IMR-90 (cell line): ENCODE data around the gene CKLF. TPM values are rescaled to one million over a fixed set of nuclear protein-coding genes. Genes with fewer than 3 reads are reported as not detected.

ENCODE experiments used
- ATAC-seq: fragments of 200-7000 bp; cut with Tn5 transposase; 2 replicates; pipeline ENCODE4 v1.9.1; 2020; ENCODE audit warnings: low read depth, mild to moderate bottlenecking, moderate library complexity
- BruUV-seq: library from RNA; stranded (reverse); fragments of 400-500 nt; replicated peaks from 2 replicates; lab custom pipeline; 2021; lab: Mats Ljungman, UMichigan
- CTCF ChIA-PET: fragments of 300-600 bp; formaldehyde crosslinking; extraction: SDS; loops from one replicate; lab custom pipeline; 2021; ENCODE audit warnings: antibody characterized with exemption; lab: Yijun Ruan, JAX
- POLR2A ChIA-PET: fragments of 300-600 bp; sonication (Branson Sonifier 250); formaldehyde crosslinking; loops from one replicate; lab custom pipeline; 2022; ENCODE audit warnings: antibody characterized with exemption; ENCODE audit not compliant: unreplicated experiment; lab: Charles Lee
- DNase-seq: peaks from one replicate; pipeline ENCODE4 v3.0.0; 2013
- H2AFZ ChIP-seq: replicated peaks from 2 replicates; pipeline ENCODE3; 2013; ENCODE audit warnings: low read length, mild to moderate bottlenecking; ENCODE audit not compliant: poor library complexity
- H2AK5ac ChIP-seq: 2 replicates; pipeline ENCODE4 v1.6.1; 2013; ENCODE audit warnings: low read depth, low read length, inconsistent platforms
- H2AK9ac ChIP-seq: replicated peaks from 2 replicates; pipeline ENCODE3; 2013; ENCODE audit warnings: mild to moderate bottlenecking, low read depth, low read length, moderate library complexity; ENCODE audit not compliant: poor library complexity
- H2BK120ac ChIP-seq: 2 replicates; pipeline ENCODE4 v1.6.1; 2013; ENCODE audit warnings: low read depth, low read length, inconsistent platforms
- H2BK15ac ChIP-seq: 3 replicates; pipeline ENCODE4 v1.6.1; 2013; ENCODE audit warnings: low read depth, low read length, inconsistent platforms
- H2BK20ac ChIP-seq: 2 replicates; pipeline ENCODE4 v1.6.1; 2013; ENCODE audit warnings: low read depth, mild to moderate bottlenecking, inconsistent platforms, low read length, moderate library complexity
- H2BK5ac ChIP-seq: 2 replicates; pipeline ENCODE4 v1.6.1; 2013; ENCODE audit warnings: mild to moderate bottlenecking, low read depth, low read length, inconsistent platforms; ENCODE audit not compliant: poor library complexity, severe bottlenecking
- H3K14ac ChIP-seq: replicated peaks from 2 replicates; pipeline ENCODE4 v1.6.1; 2013; ENCODE audit warnings: low read depth, low read length, inconsistent platforms
- H3K18ac ChIP-seq: 2 replicates; pipeline ENCODE4 v1.6.1; 2013; ENCODE audit warnings: low read depth, low read length, control low read depth
- H3K23ac ChIP-seq: 2 replicates; pipeline ENCODE4 v1.6.1; 2013; ENCODE audit warnings: low read depth, low read length, inconsistent platforms
- H3K27ac ChIP-seq: 2 replicates; pipeline ENCODE4 v1.5.1; 2013; ENCODE audit warnings: mild to moderate bottlenecking, control low read depth, low read length; ENCODE audit not compliant: insufficient read depth
- H3K27me3 ChIP-seq: 2 replicates; pipeline ENCODE4 v1.6.1; 2013; ENCODE audit warnings: low read length; ENCODE audit not compliant: control insufficient read depth, insufficient read depth
- H3K36me3 ChIP-seq: 2 replicates; pipeline ENCODE4 v1.6.1; 2013; ENCODE audit warnings: low read length, mixed read lengths; ENCODE audit not compliant: control insufficient read depth, insufficient read depth
- H3K4ac ChIP-seq: 2 replicates; pipeline ENCODE4 v1.6.1; 2013; ENCODE audit warnings: low read depth, low read length, inconsistent platforms
- H3K4me1 ChIP-seq: 2 replicates; pipeline ENCODE4 v1.6.1; 2013; ENCODE audit warnings: low read length, mixed read lengths; ENCODE audit not compliant: control insufficient read depth, insufficient read depth
- H3K4me2 ChIP-seq: 2 replicates; pipeline ENCODE4 v1.6.1; 2013; ENCODE audit warnings: low read depth, mild to moderate bottlenecking, control low read depth, low read length, moderate library complexity
- H3K4me3 ChIP-seq: 2 replicates; pipeline ENCODE4 v1.5.1; 2013; ENCODE audit warnings: low read depth, mild to moderate bottlenecking, control low read depth, low read length, moderate library complexity; ENCODE audit not compliant: insufficient read depth
- H3K56ac ChIP-seq: 2 replicates; pipeline ENCODE4 v1.6.1; 2013; ENCODE audit warnings: low read length, inconsistent platforms; ENCODE audit not compliant: insufficient read depth; ENCODE audit errors: extremely low read depth
- H3K79me1 ChIP-seq, 2 experiments: 2 replicates each; pipeline ENCODE4 v1.6.1; 2013; ENCODE audit warnings: low read length in 2 of 2, inconsistent platforms in 1 of 2, low read depth in 1 of 2
- H3K9ac ChIP-seq: 2 replicates; pipeline ENCODE4 v1.6.1; 2013; ENCODE audit warnings: low read depth, low read length, control low read depth
- H3K9me1 ChIP-seq: 2 replicates; pipeline ENCODE4 v1.6.1; 2013; ENCODE audit warnings: low read length, inconsistent platforms; ENCODE audit not compliant: insufficient read depth
- H3K9me3 ChIP-seq: 2 replicates; pipeline ENCODE4 v1.6.1; 2013; ENCODE audit warnings: low read length; ENCODE audit not compliant: control insufficient read depth, insufficient read depth
- H4K20me1 ChIP-seq: 2 replicates; pipeline ENCODE4 v1.6.1; 2013; ENCODE audit warnings: low read length, inconsistent platforms; ENCODE audit not compliant: insufficient read depth
- H4K5ac ChIP-seq: 2 replicates; pipeline ENCODE4 v1.6.1; 2013; ENCODE audit warnings: mild to moderate bottlenecking, low read depth, low read length, control low read depth
- H4K8ac ChIP-seq, 2 experiments: 2 replicates each; pipeline ENCODE4 v1.6.1; 2013; ENCODE audit warnings: low read depth in 2 of 2, low read length in 2 of 2, control low read depth in 1 of 2, inconsistent platforms in 1 of 2
- H4K91ac ChIP-seq: 2 replicates; pipeline ENCODE4 v1.6.1; 2013; ENCODE audit warnings: low read depth, low read length, inconsistent platforms; ENCODE audit not compliant: insufficient read depth
- BHLHE40 ChIP-seq: fragments of 150-350 bp; IDR thresholded peaks from 2 replicates; pipeline ENCODE4 v1.6.1; 2016; ENCODE audit warnings: mild to moderate bottlenecking, low read depth, low read length
- CEBPB ChIP-seq: IDR thresholded peaks from 2 replicates; pipeline ENCODE4 v1.6.1; 2012; ENCODE audit warnings: low read depth, low read length, improper control_type of control experiment
- CHD1 ChIP-seq: IDR thresholded peaks from 2 replicates; pipeline ENCODE4 v1.6.1; 2012; ENCODE audit warnings: low read depth, low read length, improper control_type of control experiment
- ELK1 ChIP-seq: fragments of 150-350 bp; IDR thresholded peaks from 2 replicates; pipeline ENCODE4 v1.6.1; 2016; ENCODE audit warnings: low read depth, mild to moderate bottlenecking, low read length, moderate library complexity, borderline replicate concordance
- FOS ChIP-seq: fragments of 150-350 bp; IDR thresholded peaks from 2 replicates; pipeline ENCODE4 v1.6.1; 2016; ENCODE audit warnings: low read depth, low read length
- MAFK ChIP-seq: IDR thresholded peaks from 2 replicates; pipeline ENCODE4 v1.6.1; 2012; ENCODE audit warnings: low read depth, low read length, improper control_type of control experiment
- MAZ ChIP-seq: IDR thresholded peaks from 2 replicates; pipeline ENCODE4 v1.6.1; 2012; ENCODE audit warnings: low read depth, mild to moderate bottlenecking, low read length, improper control_type of control experiment, moderate library complexity, borderline replicate concordance
- NFE2L2 ChIP-seq: fragments of 150-350 bp; IDR thresholded peaks from 2 replicates; pipeline ENCODE4 v1.6.1; 2016; ENCODE audit warnings: low read depth, mild to moderate bottlenecking, low read length
- POLR2A ChIP-seq: IDR thresholded peaks from 2 replicates; pipeline ENCODE4 v1.6.1; 2012; ENCODE audit warnings: mild to moderate bottlenecking, low read depth, low read length
- RCOR1 ChIP-seq: IDR thresholded peaks from 2 replicates; pipeline ENCODE4 v1.6.1; 2012; ENCODE audit warnings: mild to moderate bottlenecking, low read length, improper control_type of control experiment; ENCODE audit not compliant: insufficient replicate concordance
- RFX5 ChIP-seq: IDR thresholded peaks from 2 replicates; pipeline ENCODE4 v1.8.0; 2012; ENCODE audit warnings: low read depth, mild to moderate bottlenecking, low read length, moderate library complexity
- SMC3 ChIP-seq: fragments of 150-350 bp; IDR thresholded peaks from 2 replicates; pipeline ENCODE4 v1.6.1; 2016; ENCODE audit warnings: low read depth, mild to moderate bottlenecking, antibody characterized with exemption, low read length, moderate library complexity
- WGBS, 2 experiments: methylation state at CpG; one replicate each; pipeline versions ENCODE4 v1.1.5 to v1.1.7; 2013; ENCODE audit warnings: missing lambda C conversion rate in 2 of 2; ENCODE audit not compliant: insufficient read length in 1 of 2; ENCODE audit errors: extremely low coverage in 2 of 2; 5-methylcytosine and 5-hydroxymethylcytosine counted together
- dilution Hi-C: fragments of 300-500 bp; cut with HindIII; formaldehyde crosslinking; loops from one replicate; pipeline ENCODE4 v1.14.3; 2018; ENCODE audit warnings: low sequenced_read_pairs; ENCODE audit not compliant: unreplicated experiment
- in situ Hi-C: fragments of 300-500 bp; cut with MboI; formaldehyde crosslinking; loops from 3 replicates; pipeline ENCODE4 v1.14.3; 2019; ENCODE audit warnings: low sequenced_read_pairs, inconsistent platforms, mixed read lengths
- intact Hi-C: fragments of 100-400 bp; cut with micrococcal nuclease; formaldehyde crosslinking; loops from 2 replicates; pipeline ENCODE4 v1.10.0; 2022
- polyA plus RNA-seq, 3 experiments: library from polyadenylated mRNA; depleted of rRNA; stranded (reverse); fragments of >200 nt; gene quantifications; 2 replicates each; pipeline ENCODE4 v1.2.3, GENCODE V29; 2012; ENCODE audit warnings: low replicate concordance in 1 of 3
- total RNA-seq: library from RNA; depleted of rRNA; stranded (reverse); fragments of >200 nt; gene quantifications from 2 replicates; pipeline ENCODE4 v1.2.3, GENCODE V29; 2012

Gene CKLF
- total and polyA plus RNA-seq, 2 of the 4 experiments (the other 2 are of a cell fraction), result 60.8 to 92.2 TPM

DNA sequence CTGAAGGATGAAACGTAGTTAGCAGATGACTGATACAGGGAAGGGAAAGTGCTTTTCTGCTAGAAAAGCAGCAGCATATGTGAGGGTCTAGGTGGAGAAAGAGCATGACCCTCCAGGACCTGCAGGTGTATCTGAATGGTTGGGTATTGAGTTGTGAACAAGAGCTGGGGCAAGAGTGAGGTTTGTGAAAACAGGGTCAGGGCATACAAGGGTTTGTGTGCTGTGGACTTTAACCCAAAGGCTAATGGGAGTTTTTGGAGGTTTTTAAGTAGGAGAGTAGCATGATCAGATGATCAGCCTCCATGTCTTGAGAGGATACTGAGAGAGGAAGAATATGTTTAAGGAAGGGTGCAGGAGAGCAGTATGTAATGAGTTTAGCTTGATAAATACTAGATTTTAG, 7.7 kb downstream of the CKLF start:
- POLR2A ChIA-PET, result no interaction called here
- Histone ChIP-seq H3K4me1 (no peaks in the 10 kb centered on the region), H3K27me3 (no peaks in the 10 kb centered on the region), H2BK20ac (no peak overlapping the region), H3K9me3 (no peaks in the 10 kb centered on the region), H3K79me1 (peaks cover 25 to 54% of the 10 kb centered on the region in 2 experiments), H2AK9ac (no peak overlapping the region), H3K9me1 (0 out of 2 replicates have a peak, but pooled peaks cover 3% of the 10 kb centered on the region), H2BK15ac (no peak overlapping the region), H4K5ac (no peak overlapping the region), H2BK120ac (no peak overlapping the region), H3K23ac (no peak overlapping the region), H3K4ac (no peak overlapping the region), H4K91ac (no peak overlapping the region), H2BK5ac (no peak overlapping the region), H3K18ac (no peak overlapping the region), H4K20me1 (0 out of 2 replicates have a peak, but pooled peaks cover 3% of the 10 kb centered on the region), H4K8ac (no peak overlapping the region), H3K9ac (no peak overlapping the region), H3K27ac (no peak overlapping the region), H3K4me3 (no peak overlapping the region), H2AFZ (no peak overlapping the region), H3K14ac (no peak overlapping the region), H3K36me3 (peaks cover 14% of the 10 kb centered on the region), H3K56ac (no peak overlapping the region), H2AK5ac (no peak overlapping the region), H3K4me2 (no peak overlapping the region)
- DNase-seq (no peak), ATAC-seq (no peak)
- dilution Hi-C loops, result no loop called here
- intact Hi-C loops, result no loop called here
- BruUV-seq, result no TSS peak
- 40% methylated on average over 1 of the region's 1 CpG; no CpG with 5 or more reads in 1 of the 2 experiments for WGBS, 2 experiments
- in situ Hi-C loops, result no loop called here
- TF ChIP-seq SMC3 (no peak), RFX5 (no peak), CHD1 (no peak), POLR2A (no peak), RCOR1 (no peak), ELK1 (no peak), FOS (no peak), BHLHE40 (no peak), CEBPB (no peak), NFE2L2 (no peak), MAZ (no peak), MAFK (no peak)
- CTCF ChIA-PET, result no interaction called here
